Activated CD8-positive, alpha-beta memory T cell treated with anti-CD3 and anti-CD28 coated beads for 24 hours (primary cell): ENCODE results near the gene XYLB.
"Not testable (repeated sequence)": the region's sequence is repeated elsewhere in the genome, so short reads cannot be mapped to it uniquely, and the experiment has no call there.

Experiments used
- DNase-seq: peaks from one replicate; pipeline ENCODE4 v3.0.0-alpha.2; 2020

XYLB gene

GRCh38 chr3:38346587-38347410 lies at the start of gene XYLB:
Gene XYLB, plus strand, starts transcription at chr3:38346785. Its CDS starts 84 bp downstream, at chr3:38346869.
- DNase-seq: peak; percentile 91

GRCh38 chr3:38297053-38297452 lies 49.5 kb upstream of the XYLB start:
- DNase-seq: not testable (repeated sequence)

GRCh38 chr3:38297537-38297936 lies 49.0 kb upstream of the XYLB start:
- no peak for DNase-seq

- peak; percentile 19 for DNase-seq
Measured at GRCh38 chr3:38297947-38298711, 48.5 kb upstream of the XYLB start.

- no peak for DNase-seq
Measured at GRCh38 chr3:38306941-38307340, 39.6 kb upstream of the XYLB start.

- no peak for DNase-seq
Measured at GRCh38 chr3:38307599-38307998, 39.0 kb upstream of the XYLB start.

GRCh38 chr3:38308456-38308855 lies 38.1 kb upstream of the XYLB start:
- no peak for DNase-seq

- DNase-seq: no peak
Measured at GRCh38 chr3:38311476-38311875, 35.1 kb upstream of the XYLB start.

GRCh38 chr3:38311941-38312340 lies 34.6 kb upstream of the XYLB start:
- no peak for DNase-seq

- no peak for DNase-seq
Measured at GRCh38 chr3:38312356-38312755, 34.2 kb upstream of the XYLB start.

- DNase-seq: no peak
Measured at GRCh38 chr3:38313263-38313662, 33.3 kb upstream of the XYLB start.

GRCh38 chr3:38313695-38314094 lies 32.9 kb upstream of the XYLB start:
- DNase-seq: no peak

GRCh38 chr3:38314112-38314763 lies 32.3 kb upstream of the XYLB start:
- no peak for DNase-seq

- DNase-seq: no peak
Measured at GRCh38 chr3:38314764-38315487, 31.7 kb upstream of the XYLB start.

- peak; percentile 15 for DNase-seq
Measured at GRCh38 chr3:38315488-38316230, 30.9 kb upstream of the XYLB start.

- DNase-seq: no peak
Measured at GRCh38 chr3:38316356-38317191, 30.0 kb upstream of the XYLB start.

GRCh38 chr3:38317192-38317759 lies 29.3 kb upstream of the XYLB start:
- no peak for DNase-seq

GRCh38 chr3:38318766-38319671 lies 27.6 kb upstream of the XYLB start:
- peak; percentile 4 for DNase-seq

- not testable (repeated sequence) for DNase-seq
Measured at GRCh38 chr3:38320638-38321037, 25.9 kb upstream of the XYLB start.

- no peak for DNase-seq
Measured at GRCh38 chr3:38323060-38323459, 23.5 kb upstream of the XYLB start.
